Loucy (cell line): Measurements from ENCODE around the gene PPP1R14C.

Experiments used
- CTCF ChIP-seq: fragments of 200-600 bp; sonication (generic); conservative IDR thresholded peaks from 2 replicates; pipeline ENCODE4 v1.5.1; 2014; ENCODE audit warnings: mild to moderate bottlenecking, antibody characterized with exemption, low read length
- EZH2phosphoT487 ChIP-seq: fragments of 200-600 bp; IDR thresholded peaks from 2 replicates; pipeline ENCODE4 v1.6.1; 2018; ENCODE audit warnings: antibody characterized with exemption, mild to moderate bottlenecking, moderate library complexity, borderline replicate concordance

- no peak for TF ChIP-seq CTCF
- TF ChIP-seq EZH2phosphoT487 = no peak
Measured at GRCh38 chr6:150202934-150203333, 60.1 kb downstream of the PPP1R14C start.
